HFF-Myc (cell line): ENCODE measurements around the gene CEP170B.
"Not testable (repeated sequence)": the region's sequence is repeated elsewhere in the genome, so short reads cannot be mapped to it uniquely, and the experiment has no call there.

Source experiments
- DNase-seq: peaks from one replicate; pipeline ENCODE4 v3.0.0-alpha.2; 2011; ENCODE audit warnings: low read depth; ENCODE audit errors: extremely low read depth
- H3K4me3 ChIP-seq: replicated peaks from 2 replicates; pipeline ENCODE4 v1.5.1; 2011; ENCODE audit warnings: low read depth, mild to moderate bottlenecking, control low read depth, low read length
- CTCF ChIP-seq: IDR thresholded peaks from 2 replicates; pipeline ENCODE4 v1.5.1; 2012; ENCODE audit warnings: mild to moderate bottlenecking, low read depth, low read length, control low read depth; ENCODE audit errors: missing control alignments

CEP170B gene

GRCh38 chr14:104912053-104912452 is 47.0 kb downstream of the CEP170B start:
- DNase-seq: no peak
- TF ChIP-seq CTCF: no peak
- no peak overlapping the region for H3K4me3 ChIP-seq

- H3K4me3 ChIP-seq: no peak overlapping the region
- TF ChIP-seq CTCF: no peak
- no peak for DNase-seq
These were observed 48.4 kb downstream of the CEP170B start for GRCh38 chr14:104913435-104913834.

- DNase-seq: no peak
- TF ChIP-seq CTCF: no peak
- no peak overlapping the region for H3K4me3 ChIP-seq
These were observed 52.0 kb downstream of the CEP170B start for GRCh38 chr14:104917116-104917515.

GRCh38 chr14:104917993-104918392 is 52.9 kb downstream of the CEP170B start:
- no peak for DNase-seq
- no peak for TF ChIP-seq CTCF
- no peak overlapping the region for H3K4me3 ChIP-seq

- not testable (repeated sequence) for H3K4me3 ChIP-seq, DNase-seq
These were observed 54.3 kb downstream of the CEP170B start for GRCh38 chr14:104919152-104919992.

- DNase-seq: no peak
- no peak for TF ChIP-seq CTCF
- H3K4me3 ChIP-seq: no peak overlapping the region
These were observed 54.9 kb downstream of the CEP170B start for GRCh38 chr14:104919993-104920315.

- H3K4me3 ChIP-seq: no peak overlapping the region
- TF ChIP-seq CTCF: no peak
- no peak for DNase-seq
These were observed 58.8 kb downstream of the CEP170B start for GRCh38 chr14:104923640-104924420.
